RWPE2 (cell line): Measurements from ENCODE around the gene TBX1.

Experiments
- ATAC-seq: fragments of 200-7000 bp; cut with Tn5 transposase; 3 replicates; pipeline ENCODE4 v1.9.1; 2021; ENCODE audit warnings: low read depth
- DNase-seq: peaks from one replicate; pipeline ENCODE4 v3.0.0-alpha.2; 2020; ENCODE audit warnings: low spot score
- H3K27ac ChIP-seq: fragments of 450-650 bp; 2 replicates; pipeline ENCODE4 v1.5.1; 2017; ENCODE audit warnings: mild to moderate bottlenecking; ENCODE audit not compliant: poor library complexity, severe bottlenecking
- H3K27me3 ChIP-seq: fragments of 250-450 bp; sonication (Bioruptor Pico); 2 replicates; pipeline ENCODE4 v1.5.1; 2021; ENCODE audit warnings: mild to moderate bottlenecking, moderate library complexity; ENCODE audit not compliant: insufficient read depth, poor library complexity, severe bottlenecking
- H3K36me3 ChIP-seq: fragments of 250-450 bp; sonication (Bioruptor Pico); 2 replicates; pipeline ENCODE4 v1.5.1; 2020; ENCODE audit warnings: low read depth, mild to moderate bottlenecking, moderate library complexity
- H3K4me1 ChIP-seq: fragments of 250-450 bp; sonication (Bioruptor Pico); 2 replicates; pipeline ENCODE4 v1.5.1; 2021; ENCODE audit warnings: mild to moderate bottlenecking, moderate library complexity; ENCODE audit not compliant: insufficient read depth, poor library complexity, severe bottlenecking
- H3K4me3 ChIP-seq: fragments of 250-450 bp; sonication (Bioruptor Pico); 2 replicates; pipeline ENCODE4 v1.5.1; 2021; ENCODE audit warnings: mild to moderate bottlenecking, moderate library complexity; ENCODE audit not compliant: severe bottlenecking
- H3K9me3 ChIP-seq: fragments of 250-450 bp; sonication (Bioruptor Pico); 2 replicates; pipeline ENCODE4 v1.5.1; 2021; ENCODE audit warnings: mild to moderate bottlenecking, moderate library complexity; ENCODE audit not compliant: severe bottlenecking
- CTCF ChIP-seq: fragments of 450-650 bp; IDR thresholded peaks from one replicate; pipeline ENCODE4 v1.5.1; 2017; ENCODE audit warnings: mild to moderate bottlenecking, moderate library complexity; ENCODE audit not compliant: poor library complexity, severe bottlenecking

TBX1 gene

GRCh38 chr22:19798003-19798665 is 37.6 kb downstream of the TBX1 start:
- TF ChIP-seq CTCF: no peak
- H3K36me3 ChIP-seq: no peaks in the 10 kb centered on the region
- no peak overlapping the region for H3K27ac ChIP-seq
- no peaks in the 10 kb centered on the region for H3K27me3 ChIP-seq
- no peaks in the 10 kb centered on the region for H3K4me1 ChIP-seq
- ATAC-seq: no peak
- H3K9me3 ChIP-seq: peaks cover 3% of the 10 kb centered on the region
- no peak for DNase-seq
- H3K4me3 ChIP-seq: no peak overlapping the region

- no peaks in the 10 kb centered on the region for H3K27me3 ChIP-seq
- no peak overlapping the region for H3K4me3 ChIP-seq
- H3K27ac ChIP-seq: no peak overlapping the region
- H3K9me3 ChIP-seq: peaks cover 3% of the 10 kb centered on the region
- no peak for DNase-seq
- no peaks in the 10 kb centered on the region for H3K36me3 ChIP-seq
- TF ChIP-seq CTCF: no peak
- H3K4me1 ChIP-seq: no peaks in the 10 kb centered on the region
- no peak for ATAC-seq
These were observed 38.3 kb downstream of the TBX1 start for GRCh38 chr22:19798891-19799293.

- DNase-seq: peak; percentile 56
- peaks cover 3% of the 10 kb centered on the region for H3K9me3 ChIP-seq
- no peak for TF ChIP-seq CTCF
- no peak overlapping the region for H3K4me3 ChIP-seq
- no peaks in the 10 kb centered on the region for H3K36me3 ChIP-seq
- ATAC-seq: no peak
- H3K27ac ChIP-seq: no peak overlapping the region
- no peaks in the 10 kb centered on the region for H3K27me3 ChIP-seq
- H3K4me1 ChIP-seq: peaks cover 1% of the 10 kb centered on the region
These were observed 39.0 kb downstream of the TBX1 start for GRCh38 chr22:19799322-19800190.

GRCh38 chr22:19800306-19800705 is 39.7 kb downstream of the TBX1 start:
- no peak for TF ChIP-seq CTCF
- no peaks in the 10 kb centered on the region for H3K36me3 ChIP-seq
- no peaks in the 10 kb centered on the region for H3K27me3 ChIP-seq
- ATAC-seq (no peak), DNase-seq (no peak)
- H3K27ac ChIP-seq: no peak overlapping the region
- H3K4me3 ChIP-seq: no peak overlapping the region
- peaks cover 9% of the 10 kb centered on the region for H3K4me1 ChIP-seq
- peaks cover 3% of the 10 kb centered on the region for H3K9me3 ChIP-seq

- Histone ChIP-seq H3K27ac (no peak overlapping the region), H3K27me3 (no peaks in the 10 kb centered on the region), H3K9me3 (peaks cover 3% of the 10 kb centered on the region), H3K36me3 (no peaks in the 10 kb centered on the region), H3K4me1 (peaks cover 14% of the 10 kb centered on the region), H3K4me3 (no peak overlapping the region)
- no peak for ATAC-seq
- TF ChIP-seq CTCF: peak; percentile 21
- no peak for DNase-seq
These were observed 40.2 kb downstream of the TBX1 start for GRCh38 chr22:19800761-19801244.
